Endometrial microvascular endothelial cells (primary cell): ENCODE measurements around the gene ADRA2A. TPM values are rescaled to one million over a fixed set of nuclear protein-coding genes. Genes with fewer than 3 reads are reported as not detected.

Experiments
- in situ Hi-C: cut with HindIII; loops from 2 replicates; pipeline ENCODE4 v1.10.0; 2017; ENCODE audit warnings: low sequenced_read_pairs, low pct_unique_long_range_greater_than_20kb; ENCODE audit errors: inconsistent ontology term
- total RNA-seq: library from RNA; depleted of rRNA; stranded (reverse); fragments of >200 nt; gene quantifications from one replicate; pipeline ENCODE4 v1.2.3, GENCODE V29; 2015; ENCODE audit errors: inconsistent ontology term

The ADRA2A gene
- total RNA-seq, 1 donor from 2014 or later, result not detected

- in situ Hi-C loops, result no loop called here
These were observed 5.5 kb downstream of the ADRA2A start for GRCh38 chr10:111082102-111082975.

DNA sequence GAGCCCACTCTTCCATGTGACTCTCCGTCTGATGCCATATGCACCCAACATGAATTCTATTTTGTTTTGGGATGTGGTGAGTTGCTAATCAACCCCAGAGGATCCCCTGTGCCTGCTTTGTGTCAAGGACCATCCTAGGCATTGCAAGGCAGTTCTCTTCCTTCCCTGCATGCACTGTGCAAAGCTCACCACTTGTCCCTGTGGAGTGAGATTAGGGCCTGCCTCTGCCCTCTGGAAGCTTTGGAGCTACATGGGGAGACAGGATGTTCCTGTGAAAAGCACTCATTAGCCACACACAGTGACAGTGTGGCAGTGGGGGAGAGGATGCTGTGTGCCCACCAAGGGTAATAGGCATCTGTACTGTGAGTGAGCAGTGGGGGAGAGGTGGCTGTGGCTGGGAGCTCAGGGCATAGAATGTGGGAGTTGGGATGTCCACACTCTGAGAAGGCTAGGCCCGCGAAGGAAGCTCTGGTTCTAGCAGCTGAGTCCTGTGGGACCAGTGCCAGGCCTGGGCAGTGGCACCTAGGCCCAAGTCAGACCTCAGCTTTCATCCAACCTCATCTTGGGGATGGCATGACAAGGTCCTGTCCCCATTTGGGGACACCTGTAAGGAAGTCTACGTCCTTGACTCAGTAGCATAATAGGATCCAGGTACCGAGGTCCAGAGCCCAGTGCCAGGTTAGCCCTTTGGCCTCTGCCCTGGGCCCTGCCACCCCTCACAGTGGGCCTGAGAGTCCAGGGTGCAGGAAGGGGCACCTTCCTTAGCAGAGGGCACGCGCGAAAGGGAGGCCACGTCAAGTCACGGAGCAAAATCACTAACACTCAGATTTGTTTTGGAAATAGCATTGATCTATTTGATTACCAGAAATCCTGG is 6.6 kb downstream of the ADRA2A start:
- in situ Hi-C loops, result no loop called here

DNA sequence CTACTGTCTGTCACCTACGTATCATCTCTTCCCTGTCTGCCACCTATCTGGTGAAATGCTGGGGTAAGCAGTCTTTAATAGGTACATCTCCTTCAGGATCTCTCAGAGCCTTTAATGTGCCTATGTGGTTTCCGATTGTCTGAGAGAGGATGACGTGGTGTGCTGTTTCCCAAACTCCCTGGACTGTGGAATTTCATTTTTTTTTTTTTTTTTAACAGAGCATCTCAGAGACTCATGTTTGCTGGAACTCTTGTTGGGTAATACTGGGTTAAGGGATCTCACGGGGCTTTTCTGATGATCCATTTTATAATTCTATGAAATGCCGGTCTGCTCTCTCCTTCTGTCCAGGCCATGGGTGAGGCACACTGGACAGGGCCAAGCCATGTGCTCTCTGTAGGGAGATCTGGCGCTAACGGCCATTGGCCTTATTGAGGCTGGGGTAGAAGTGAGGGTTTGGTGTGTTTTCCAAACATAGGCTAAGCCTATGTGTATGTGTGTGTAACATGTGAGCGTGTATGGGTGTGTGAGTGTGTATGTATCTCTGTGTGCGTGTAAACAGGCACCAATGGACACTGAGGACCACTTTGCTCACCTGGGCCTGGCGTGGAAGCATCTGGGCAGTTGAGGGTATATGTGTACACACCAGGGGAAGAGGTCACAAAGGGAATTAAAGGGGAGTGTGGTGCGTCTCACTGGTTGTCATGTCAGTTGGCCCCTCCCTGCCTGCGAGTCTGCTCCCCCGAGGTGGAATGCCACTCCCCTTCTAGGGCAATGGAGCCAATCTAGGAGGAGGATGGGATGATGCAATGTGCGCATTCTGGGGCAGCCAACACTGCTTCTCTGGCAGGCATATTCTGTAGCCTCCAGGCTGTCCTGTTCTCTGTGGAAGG is 7.8 kb downstream of the ADRA2A start:
- in situ Hi-C loops, result no loop called here

GRCh38 chr10:111085690-111086353 is 9.0 kb downstream of the ADRA2A start:
- in situ Hi-C loops, result no loop called here

DNA sequence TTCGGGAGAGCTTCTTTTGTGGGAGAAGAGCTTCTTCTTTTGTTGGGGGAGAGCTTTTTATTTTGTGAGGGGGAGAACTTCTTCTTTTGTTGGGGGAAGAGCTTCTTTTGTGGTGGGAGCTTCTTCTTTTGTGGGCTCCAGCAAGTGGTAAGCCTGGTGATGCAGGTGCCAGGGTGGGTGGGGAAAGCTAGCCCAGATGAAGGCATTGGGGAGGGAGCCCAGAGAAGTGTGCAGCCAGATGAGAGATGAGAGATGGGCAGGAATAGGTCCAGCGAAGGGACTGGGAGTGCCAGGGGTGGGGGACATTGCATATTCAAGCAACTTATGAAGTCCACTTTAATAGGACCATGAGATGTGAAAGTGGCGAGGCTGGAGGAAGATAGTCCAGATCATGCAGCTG is 9.7 kb downstream of the ADRA2A start:
- in situ Hi-C loops, result no loop called here

DNA sequence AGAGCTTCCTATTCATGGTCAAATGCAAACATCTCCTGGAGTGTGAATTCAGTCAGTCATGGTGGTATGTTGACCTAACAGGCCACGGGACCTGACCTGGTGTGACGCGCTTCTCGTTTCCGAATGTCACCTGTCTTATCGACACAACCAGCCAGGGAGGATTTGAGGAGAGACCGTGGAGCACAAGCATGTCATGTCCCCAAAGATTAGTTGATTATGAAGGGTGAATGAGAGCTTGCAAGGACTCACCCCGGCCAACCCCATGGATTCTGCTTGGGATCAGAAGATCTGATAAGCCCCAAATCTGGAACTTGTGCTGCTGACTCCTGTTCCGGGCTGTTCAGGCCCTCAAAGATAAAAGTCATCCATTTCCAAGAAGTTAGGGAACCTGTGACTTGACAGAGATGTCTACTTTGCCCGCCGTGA is 10.5 kb downstream of the ADRA2A start:
- in situ Hi-C loops, result no loop called here

DNA sequence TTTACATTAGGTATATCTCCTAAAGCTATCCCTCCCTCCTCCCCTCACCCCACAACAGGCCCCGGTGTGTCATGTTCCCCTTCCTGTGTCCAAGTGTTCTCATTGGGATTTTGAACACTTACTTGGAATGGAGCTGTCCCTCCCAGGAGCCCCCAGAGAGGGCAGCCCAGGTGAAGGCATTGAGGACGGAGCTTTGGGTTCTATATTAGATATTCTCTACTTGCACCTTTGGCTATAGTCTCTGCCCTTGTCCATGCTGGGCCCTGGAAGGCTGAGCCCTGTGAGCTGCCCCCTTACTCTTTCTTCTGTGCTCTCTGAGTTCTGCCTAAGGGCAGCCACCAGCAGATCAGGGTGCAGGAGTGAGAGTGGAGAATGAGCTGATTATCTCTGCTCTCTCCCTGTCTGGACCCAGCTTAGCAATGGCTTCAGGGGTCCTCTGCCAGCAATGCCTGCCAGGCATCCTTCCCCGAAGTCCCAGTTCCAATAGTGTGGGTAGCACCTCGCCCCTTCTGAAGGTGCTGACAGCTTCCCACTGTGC is 11.2 kb downstream of the ADRA2A start:
- in situ Hi-C loops, result no loop called here

DNA sequence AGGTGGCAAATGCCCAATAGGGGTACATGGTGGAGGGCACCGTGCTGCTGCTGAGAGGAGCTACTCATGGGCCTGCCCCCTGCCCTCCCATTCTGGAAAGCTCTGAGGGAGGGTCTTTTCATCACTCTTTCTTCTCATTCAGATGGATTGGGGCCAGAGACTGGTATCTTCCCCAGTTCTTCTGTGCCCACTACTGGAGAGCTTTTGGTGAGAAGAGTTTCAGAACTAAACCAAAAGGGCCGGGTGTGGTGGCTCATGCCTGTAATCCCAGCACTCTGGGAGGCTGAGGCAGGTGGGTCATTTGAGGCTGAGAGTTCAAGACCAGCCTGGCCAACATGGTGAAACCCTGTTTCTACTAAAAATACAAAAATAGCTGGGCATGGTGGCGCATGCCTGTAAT is 12.5 kb downstream of the ADRA2A start:
- in situ Hi-C loops, result no loop called here

GRCh38 chr10:111091833-111092232 is 15.0 kb downstream of the ADRA2A start:
- in situ Hi-C loops, result no loop called here

GRCh38 chr10:111093741-111094380 is 17.0 kb downstream of the ADRA2A start:
- in situ Hi-C loops, result no loop called here

GRCh38 chr10:111098679-111099437 is 22.0 kb downstream of the ADRA2A start:
- in situ Hi-C loops, result no loop called here

DNA sequence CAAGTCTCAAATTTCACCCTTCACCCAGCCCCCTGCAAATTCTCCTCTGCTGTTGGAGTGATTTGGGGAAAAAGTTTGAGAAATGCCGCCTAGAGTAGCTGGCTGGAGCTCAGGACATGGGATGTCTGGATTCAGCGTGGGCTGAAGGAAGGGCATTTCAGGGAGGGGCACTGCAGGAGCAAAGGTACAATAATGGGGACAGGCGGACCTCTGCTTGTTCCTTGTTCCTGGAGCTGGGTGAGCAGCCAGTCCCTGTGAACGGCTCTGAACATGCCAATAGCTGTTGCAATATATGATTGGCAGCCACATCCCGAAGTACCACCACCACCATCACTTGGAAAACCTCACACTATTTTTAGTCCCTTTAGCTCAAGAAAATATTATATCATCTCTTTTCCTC is 23.4 kb downstream of the ADRA2A start:
- in situ Hi-C loops, result no loop called here

- in situ Hi-C loops, result no loop called here
These were observed 25.0 kb downstream of the ADRA2A start for GRCh38 chr10:111101796-111102195.

GRCh38 chr10:111102359-111102837 is 25.6 kb downstream of the ADRA2A start:
- in situ Hi-C loops, result no loop called here

DNA sequence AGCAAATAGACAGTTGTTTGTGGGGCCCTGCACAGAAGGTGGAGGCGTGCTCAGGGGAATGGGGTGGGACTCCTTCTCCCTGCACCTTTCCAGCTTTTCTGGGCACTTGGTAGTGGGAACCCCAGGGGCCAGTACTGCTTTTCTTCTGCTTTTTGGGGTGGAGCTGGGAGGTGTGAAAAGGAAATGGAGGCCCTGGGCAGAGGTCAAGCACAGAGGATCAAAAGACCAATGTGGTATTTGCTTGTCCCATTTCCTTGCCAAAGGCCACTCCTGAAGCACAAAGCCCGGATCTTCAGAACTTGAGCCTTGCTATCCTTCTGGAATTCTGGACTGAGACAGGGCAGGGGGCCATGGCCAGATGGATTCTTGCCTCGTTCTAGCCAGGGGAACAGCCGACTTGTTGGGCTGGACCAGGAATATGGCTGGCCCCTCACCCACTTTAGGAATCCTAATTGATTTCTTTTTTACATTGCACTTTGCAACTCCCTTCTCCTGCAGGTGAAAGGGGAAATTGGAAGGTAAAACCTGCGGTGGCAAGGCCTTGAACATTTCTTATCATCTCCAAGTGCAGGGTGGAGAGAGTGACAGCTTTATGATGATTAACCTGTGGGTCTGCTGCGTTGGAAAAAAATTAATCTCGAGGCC is 26.5 kb downstream of the ADRA2A start:
- in situ Hi-C loops, result no loop called here

DNA sequence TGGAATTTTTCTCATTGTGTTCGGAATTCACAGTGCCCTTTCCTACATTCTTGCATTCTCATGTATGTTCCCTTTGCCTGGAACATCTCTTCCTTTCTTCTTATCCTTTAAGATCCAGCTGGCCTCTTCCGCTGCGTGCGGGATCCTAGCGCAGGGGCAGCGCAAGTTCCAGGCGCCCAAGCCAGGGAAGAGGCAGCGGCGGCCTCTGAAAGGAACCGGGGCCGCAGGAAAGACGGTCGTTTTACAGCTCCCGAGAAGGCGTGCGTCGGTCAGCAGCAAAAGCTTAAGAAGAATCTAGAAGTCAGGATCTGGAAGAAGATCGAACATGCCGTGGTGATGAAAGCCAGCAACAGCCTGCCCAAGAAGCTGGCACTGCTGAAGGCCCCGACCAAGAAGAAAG is 28.0 kb downstream of the ADRA2A start:
- in situ Hi-C loops, result no loop called here

GRCh38 chr10:111106081-111106480 is 29.3 kb downstream of the ADRA2A start:
- in situ Hi-C loops, result no loop called here
